ENCODE measurements around the gene C1QTNF3. TPM values are rescaled to one million over a fixed set of nuclear protein-coding genes. Genes with fewer than 3 reads are reported as not detected.

C1QTNF3 gene
- total RNA-seq, 4 donors from 2014 or later: 5.9 to 30.1 (median 8.7) TPM

- TF ChIP-seq, protein P1, sequence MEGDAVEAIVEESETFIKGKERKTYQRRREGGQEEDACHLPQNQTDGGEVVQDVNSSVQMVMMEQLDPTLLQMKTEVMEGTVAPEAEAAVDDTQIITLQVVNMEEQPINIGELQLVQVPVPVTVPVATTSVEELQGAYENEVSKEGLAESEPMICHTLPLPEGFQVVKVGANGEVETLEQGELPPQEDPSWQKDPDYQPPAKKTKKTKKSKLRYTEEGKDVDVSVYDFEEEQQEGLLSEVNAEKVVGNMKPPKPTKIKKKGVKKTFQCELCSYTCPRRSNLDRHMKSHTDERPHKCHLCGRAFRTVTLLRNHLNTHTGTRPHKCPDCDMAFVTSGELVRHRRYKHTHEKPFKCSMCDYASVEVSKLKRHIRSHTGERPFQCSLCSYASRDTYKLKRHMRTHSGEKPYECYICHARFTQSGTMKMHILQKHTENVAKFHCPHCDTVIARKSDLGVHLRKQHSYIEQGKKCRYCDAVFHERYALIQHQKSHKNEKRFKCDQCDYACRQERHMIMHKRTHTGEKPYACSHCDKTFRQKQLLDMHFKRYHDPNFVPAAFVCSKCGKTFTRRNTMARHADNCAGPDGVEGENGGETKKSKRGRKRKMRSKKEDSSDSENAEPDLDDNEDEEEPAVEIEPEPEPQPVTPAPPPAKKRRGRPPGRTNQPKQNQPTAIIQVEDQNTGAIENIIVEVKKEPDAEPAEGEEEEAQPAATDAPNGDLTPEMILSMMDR (IDR thresholded peaks at IDR 0.05): no peak
- TF ChIP-seq POLR2AphosphoS5 (IDR thresholded peaks at IDR 0.05) (no peak), POLR2A (IDR thresholded peaks at IDR 0.05) (no peak), EP300 (IDR thresholded peaks at IDR 0.05) (no peak)
Measured at GRCh38 chr5:34038838-34039237, 4.2 kb downstream of the C1QTNF3 start.

GRCh38 chr5:34038390-34038789 lies 4.6 kb downstream of the C1QTNF3 start:
- 53% methylated on average over 2 of the region's 2 CpGs for WGBS
- peaks cover 10% of the 10 kb centered on the region for H3K4me1 ChIP-seq
- DNase-seq (ENCODE audit: low spot score in 2 of 2): no peak
- no peak overlapping the region for H3K4me3 ChIP-seq
- H3K27me3 ChIP-seq: no peaks in the 10 kb centered on the region
- H3K27ac ChIP-seq: no peak overlapping the region
- peaks cover 13% of the 10 kb centered on the region for H3K36me3 ChIP-seq
- no peak for TF ChIP-seq POLR2AphosphoS5 (IDR thresholded peaks at IDR 0.05)
- no peak for TF ChIP-seq POLR2A (IDR thresholded peaks at IDR 0.05)
- TF ChIP-seq, protein P1 (IDR thresholded peaks at IDR 0.05): no peak
- TF ChIP-seq EP300 (IDR thresholded peaks at IDR 0.05): no peak
- H3K9me3 ChIP-seq: no peaks in the 10 kb centered on the region

More at GRCh38 chr5:34038838-34039237, 4.2 kb downstream of the C1QTNF3 start:
- no peak overlapping the region for H3K4me3 ChIP-seq
- no peaks in the 10 kb centered on the region for H3K27me3 ChIP-seq
- 95% methylated on average over 4 of the region's 4 CpGs for WGBS
- H3K9me3 ChIP-seq: no peaks in the 10 kb centered on the region
- peaks cover 14% of the 10 kb centered on the region for H3K4me1 ChIP-seq
- H3K27ac ChIP-seq: no peak overlapping the region
- no peak for DNase-seq (ENCODE audit: low spot score in 2 of 2)
- H3K36me3 ChIP-seq: peaks cover 11% of the 10 kb centered on the region

- Histone ChIP-seq H3K27ac (no peak overlapping the region), H3K4me1 (peaks cover 6% of the 10 kb centered on the region), H3K4me3 (no peak overlapping the region), H3K36me3 (peaks cover 17% of the 10 kb centered on the region), H3K27me3 (no peaks in the 10 kb centered on the region), H3K9me3 (no peaks in the 10 kb centered on the region)
- DNase-seq (ENCODE audit: low spot score in 2 of 2): no peak
- no peak for TF ChIP-seq POLR2AphosphoS5 (IDR thresholded peaks at IDR 0.05)
- TF ChIP-seq, protein P1 (IDR thresholded peaks at IDR 0.05): no peak
- no peak for TF ChIP-seq POLR2A (IDR thresholded peaks at IDR 0.05)
- TF ChIP-seq EP300 (IDR thresholded peaks at IDR 0.05): no peak
- whole genome bisulfite sequencing: 67% methylated on average over 3 of the region's 3 CpGs
Measured at GRCh38 chr5:34037726-34038125, 5.3 kb downstream of the C1QTNF3 start.

DNA sequence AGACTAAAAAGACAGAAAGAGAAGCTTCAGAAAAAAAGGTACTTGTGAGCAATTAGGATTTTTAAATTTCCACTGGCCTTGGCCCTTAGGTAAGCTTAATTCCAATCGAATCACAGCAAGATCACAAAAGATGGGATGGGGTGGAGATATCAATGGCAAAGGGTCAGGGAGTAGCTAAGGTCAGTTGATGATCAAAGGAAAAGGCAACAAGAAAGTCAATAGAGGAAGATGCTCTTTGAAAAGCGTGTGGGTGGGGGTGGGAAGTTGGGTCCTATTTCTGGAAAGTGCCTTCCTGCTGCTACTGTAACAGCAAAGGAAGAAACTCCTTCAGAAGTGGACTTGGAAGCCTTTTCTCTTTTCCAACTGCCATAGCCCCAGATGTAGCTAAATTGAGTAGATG lies 7.3 kb downstream of the C1QTNF3 start:
- no peaks in the 10 kb centered on the region for H3K27me3 ChIP-seq
- DNase-seq (ENCODE audit: low spot score in 2 of 2): no peak
- H3K9me3 ChIP-seq: no peaks in the 10 kb centered on the region
- peaks cover 6% of the 10 kb centered on the region for H3K4me1 ChIP-seq
- peaks cover 21% of the 10 kb centered on the region for H3K36me3 ChIP-seq
- no peak overlapping the region for H3K27ac ChIP-seq
- no peak overlapping the region for H3K4me3 ChIP-seq
- no peak for TF ChIP-seq POLR2AphosphoS5 (IDR thresholded peaks at IDR 0.05)
- TF ChIP-seq, protein P1 (IDR thresholded peaks at IDR 0.05): no peak
- TF ChIP-seq POLR2A (IDR thresholded peaks at IDR 0.05): no peak
- TF ChIP-seq EP300 (IDR thresholded peaks at IDR 0.05): no peak
- WGBS: 93% methylated on average over 2 of the region's 2 CpGs

- no peaks in the 10 kb centered on the region for H3K9me3 ChIP-seq
- DNase-seq (ENCODE audit: low spot score in 2 of 2): no peak
- over 99% methylated on average over 4 of the region's 4 CpGs for WGBS
- no peaks in the 10 kb centered on the region for H3K27me3 ChIP-seq
- no peak overlapping the region for H3K27ac ChIP-seq
- no peak overlapping the region for H3K4me3 ChIP-seq
- H3K36me3 ChIP-seq: peaks cover 21% of the 10 kb centered on the region
- H3K4me1 ChIP-seq: peaks cover 6% of the 10 kb centered on the region
- TF ChIP-seq EP300 (IDR thresholded peaks at IDR 0.05) (no peak), POLR2A (IDR thresholded peaks at IDR 0.05) (no peak), POLR2AphosphoS5 (IDR thresholded peaks at IDR 0.05) (no peak)
- TF ChIP-seq, protein P1 (IDR thresholded peaks at IDR 0.05): no peak
Measured at GRCh38 chr5:34034534-34035327, 8.3 kb downstream of the C1QTNF3 start.
